Measurements from ENCODE around the gene IDS. TPM values are rescaled to one million over a fixed set of nuclear protein-coding genes. Genes with fewer than 3 reads are reported as not detected.

The IDS gene
- total and polyA plus RNA-seq, 2 experiments from 2014 or later = 25.4 to 33.7 TPM

GRCh38 chrX:149456476-149457245 lies 48.4 kb downstream of the IDS start:
- Histone ChIP-seq H3K4me3 (no peak overlapping the region), H2AFZ (no peak overlapping the region), H3K27me3 (no peaks in the 10 kb centered on the region), H3K9me3 (ENCODE audit: low read depth) (no peaks in the 10 kb centered on the region), H3K27ac (no peak overlapping the region), H4K20me1 (ENCODE audit: insufficient read depth, poor library complexity, severe bottlenecking) (no peaks in the 10 kb centered on the region), H3K9me2 (replicated peaks; ENCODE audit: insufficient read depth) (no peaks in the 10 kb centered on the region), H3K4me1 (ENCODE audit: insufficient read depth) (no peaks in the 10 kb centered on the region), H3K36me3 (replicated peaks; ENCODE audit: insufficient read depth, low read depth) (no peaks in the 10 kb centered on the region), H3K79me2 (no peaks in the 10 kb centered on the region), H3K4me2 (no peak overlapping the region)
- 57% methylated on average over 9 of the region's 9 CpGs for WGBS (ENCODE audit: low lambda C conversion rate, missing lambda C conversion rate)
- no peak for DNase-seq (ENCODE audit: low spot score)
- TF ChIP-seq EZH2phosphoT487 (IDR thresholded peaks at IDR 0.05; ENCODE audit: low read depth, severe bottlenecking, unreplicated experiment) = no peak
- TF ChIP-seq, protein P1, sequence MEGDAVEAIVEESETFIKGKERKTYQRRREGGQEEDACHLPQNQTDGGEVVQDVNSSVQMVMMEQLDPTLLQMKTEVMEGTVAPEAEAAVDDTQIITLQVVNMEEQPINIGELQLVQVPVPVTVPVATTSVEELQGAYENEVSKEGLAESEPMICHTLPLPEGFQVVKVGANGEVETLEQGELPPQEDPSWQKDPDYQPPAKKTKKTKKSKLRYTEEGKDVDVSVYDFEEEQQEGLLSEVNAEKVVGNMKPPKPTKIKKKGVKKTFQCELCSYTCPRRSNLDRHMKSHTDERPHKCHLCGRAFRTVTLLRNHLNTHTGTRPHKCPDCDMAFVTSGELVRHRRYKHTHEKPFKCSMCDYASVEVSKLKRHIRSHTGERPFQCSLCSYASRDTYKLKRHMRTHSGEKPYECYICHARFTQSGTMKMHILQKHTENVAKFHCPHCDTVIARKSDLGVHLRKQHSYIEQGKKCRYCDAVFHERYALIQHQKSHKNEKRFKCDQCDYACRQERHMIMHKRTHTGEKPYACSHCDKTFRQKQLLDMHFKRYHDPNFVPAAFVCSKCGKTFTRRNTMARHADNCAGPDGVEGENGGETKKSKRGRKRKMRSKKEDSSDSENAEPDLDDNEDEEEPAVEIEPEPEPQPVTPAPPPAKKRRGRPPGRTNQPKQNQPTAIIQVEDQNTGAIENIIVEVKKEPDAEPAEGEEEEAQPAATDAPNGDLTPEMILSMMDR (IDR thresholded peaks at IDR 0.05; ENCODE audit: poor library complexity) = no peak
- no peak for TF ChIP-seq EZH2 (IDR thresholded peaks at IDR 0.05; ENCODE audit: borderline replicate concordance)

DNA sequence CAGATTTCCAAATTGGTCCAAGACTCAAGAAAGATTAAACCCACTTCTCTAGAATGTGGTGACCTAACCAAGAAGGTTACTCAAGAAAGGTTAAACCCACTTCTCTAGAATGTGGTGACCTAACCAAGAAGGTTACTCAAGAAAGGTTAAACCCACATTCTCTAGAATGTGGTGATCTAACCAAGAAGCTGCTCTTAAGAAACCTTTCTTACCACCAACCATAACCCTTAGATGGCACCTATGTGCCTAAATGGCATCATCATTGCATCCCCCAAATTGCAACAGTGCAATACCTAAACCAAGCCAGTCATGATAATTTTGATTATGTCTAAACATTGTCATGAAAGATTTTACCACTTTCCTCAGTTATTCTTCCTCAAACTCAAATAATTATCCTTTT lies 49.2 kb downstream of the IDS start:
- Histone ChIP-seq H3K27ac (no peak overlapping the region), H3K36me3 (replicated peaks; ENCODE audit: insufficient read depth, low read depth) (no peaks in the 10 kb centered on the region), H3K4me2 (no peak overlapping the region), H4K20me1 (ENCODE audit: insufficient read depth, poor library complexity, severe bottlenecking) (no peaks in the 10 kb centered on the region), H3K9me2 (replicated peaks; ENCODE audit: insufficient read depth) (no peaks in the 10 kb centered on the region), H3K79me2 (no peaks in the 10 kb centered on the region), H3K4me3 (no peak overlapping the region), H3K9me3 (ENCODE audit: low read depth) (no peaks in the 10 kb centered on the region), H3K4me1 (ENCODE audit: insufficient read depth) (no peaks in the 10 kb centered on the region), H2AFZ (no peak overlapping the region), H3K27me3 (no peaks in the 10 kb centered on the region)
- DNase-seq (ENCODE audit: low spot score) = no peak
- TF ChIP-seq EZH2phosphoT487 (IDR thresholded peaks at IDR 0.05; ENCODE audit: low read depth, severe bottlenecking, unreplicated experiment) = no peak
- TF ChIP-seq, protein P1 (IDR thresholded peaks at IDR 0.05; ENCODE audit: poor library complexity) = no peak
- TF ChIP-seq EZH2 (IDR thresholded peaks at IDR 0.05; ENCODE audit: borderline replicate concordance) = no peak

DNA sequence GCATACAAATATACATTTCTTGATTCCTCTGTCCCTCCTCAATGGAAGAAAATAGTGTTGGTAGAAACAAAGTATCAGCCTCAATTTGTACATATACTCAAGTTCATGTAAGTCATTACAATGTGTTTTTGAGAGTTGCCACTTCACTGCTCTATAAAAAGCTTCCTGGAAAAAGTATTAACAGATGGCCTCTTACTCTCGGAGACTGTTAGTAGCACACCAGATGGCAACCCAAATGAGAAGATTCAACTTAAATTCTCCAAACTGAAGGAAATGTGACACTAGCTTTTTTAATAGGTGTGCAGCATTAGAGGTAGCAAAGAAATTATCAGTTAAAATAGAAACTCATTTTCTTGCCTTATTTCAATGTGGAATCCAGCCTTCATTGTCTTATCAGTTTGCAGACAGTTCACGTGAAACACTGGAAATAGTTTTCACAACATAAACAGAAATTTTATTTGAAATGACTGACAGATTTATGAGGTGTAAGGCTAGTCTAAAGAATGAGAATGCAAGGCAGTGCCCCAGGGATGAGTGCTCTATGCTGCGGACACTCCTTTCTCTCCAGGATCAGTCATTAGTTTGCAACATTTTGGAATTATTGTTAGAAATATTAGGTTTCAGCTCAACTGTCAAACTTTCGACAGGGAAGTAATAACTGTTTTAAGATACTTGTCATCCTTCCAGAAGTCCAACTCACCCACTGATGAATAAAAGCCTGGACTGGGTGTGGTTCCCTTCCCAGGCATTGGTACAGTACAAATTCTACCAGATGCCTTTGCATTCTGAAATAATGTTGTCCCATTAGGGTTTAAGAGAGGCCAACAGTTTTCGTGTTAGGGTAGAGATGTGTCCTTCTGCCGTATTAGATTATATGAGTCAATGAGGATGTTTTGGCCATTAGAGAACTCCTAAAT lies 50.9 kb downstream of the IDS start:
- Histone ChIP-seq H3K27me3 (no peaks in the 10 kb centered on the region), H3K9me3 (ENCODE audit: low read depth) (no peaks in the 10 kb centered on the region), H3K4me1 (ENCODE audit: insufficient read depth) (no peaks in the 10 kb centered on the region), H2AFZ (no peak overlapping the region), H3K36me3 (replicated peaks; ENCODE audit: insufficient read depth, low read depth) (no peaks in the 10 kb centered on the region), H3K79me2 (no peaks in the 10 kb centered on the region), H4K20me1 (ENCODE audit: insufficient read depth, poor library complexity, severe bottlenecking) (no peaks in the 10 kb centered on the region), H3K27ac (no peak overlapping the region), H3K9me2 (replicated peaks; ENCODE audit: insufficient read depth) (no peaks in the 10 kb centered on the region), H3K4me2 (no peak overlapping the region), H3K4me3 (no peak overlapping the region)
- WGBS (ENCODE audit: low lambda C conversion rate, missing lambda C conversion rate) = 64% methylated on average over 6 of the region's 6 CpGs
- DNase-seq (ENCODE audit: low spot score) = no peak
- TF ChIP-seq, protein P1 (IDR thresholded peaks at IDR 0.05; ENCODE audit: poor library complexity) = no peak
- TF ChIP-seq EZH2phosphoT487 (IDR thresholded peaks at IDR 0.05; ENCODE audit: low read depth, severe bottlenecking, unreplicated experiment) (no peak), EZH2 (IDR thresholded peaks at IDR 0.05; ENCODE audit: borderline replicate concordance) (no peak)
